ENCODE data around the gene CHAT.

CHAT gene

DNA sequence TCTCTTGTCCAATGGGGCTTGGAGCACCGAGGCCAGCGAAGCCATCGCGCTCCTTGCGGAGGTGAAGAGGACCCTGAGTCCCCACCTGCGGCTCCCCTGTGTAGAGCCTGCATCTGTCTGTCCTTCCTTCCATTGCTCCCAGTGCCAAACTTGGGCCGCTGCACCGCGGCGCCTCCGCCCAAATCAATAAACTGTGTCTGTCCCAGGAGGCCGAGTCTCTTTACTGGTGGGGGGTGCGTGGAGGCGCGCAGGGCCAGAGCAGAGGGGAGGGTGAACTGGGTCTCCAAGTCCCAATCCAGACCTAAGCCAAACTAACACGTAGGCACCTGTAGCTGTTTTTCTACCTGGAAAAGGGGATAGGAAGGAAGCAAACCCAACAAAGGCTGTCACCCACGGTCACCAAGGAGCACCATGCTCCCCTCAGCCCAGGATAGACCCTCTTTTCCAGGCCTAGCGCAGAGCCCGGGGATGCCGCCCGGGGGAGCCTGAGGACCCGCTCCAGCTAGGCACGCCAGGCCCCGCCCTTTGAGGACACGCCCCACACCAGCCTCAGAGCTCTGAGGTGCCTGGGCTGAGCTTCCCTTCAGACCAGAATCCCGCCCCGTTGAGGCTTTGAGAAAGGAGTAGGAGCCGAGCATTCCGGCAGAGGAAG lies 1.2 kb upstream of the CHAT start:
- DNase-seq (ENCODE audit: low read depth), result no peak

DNA sequence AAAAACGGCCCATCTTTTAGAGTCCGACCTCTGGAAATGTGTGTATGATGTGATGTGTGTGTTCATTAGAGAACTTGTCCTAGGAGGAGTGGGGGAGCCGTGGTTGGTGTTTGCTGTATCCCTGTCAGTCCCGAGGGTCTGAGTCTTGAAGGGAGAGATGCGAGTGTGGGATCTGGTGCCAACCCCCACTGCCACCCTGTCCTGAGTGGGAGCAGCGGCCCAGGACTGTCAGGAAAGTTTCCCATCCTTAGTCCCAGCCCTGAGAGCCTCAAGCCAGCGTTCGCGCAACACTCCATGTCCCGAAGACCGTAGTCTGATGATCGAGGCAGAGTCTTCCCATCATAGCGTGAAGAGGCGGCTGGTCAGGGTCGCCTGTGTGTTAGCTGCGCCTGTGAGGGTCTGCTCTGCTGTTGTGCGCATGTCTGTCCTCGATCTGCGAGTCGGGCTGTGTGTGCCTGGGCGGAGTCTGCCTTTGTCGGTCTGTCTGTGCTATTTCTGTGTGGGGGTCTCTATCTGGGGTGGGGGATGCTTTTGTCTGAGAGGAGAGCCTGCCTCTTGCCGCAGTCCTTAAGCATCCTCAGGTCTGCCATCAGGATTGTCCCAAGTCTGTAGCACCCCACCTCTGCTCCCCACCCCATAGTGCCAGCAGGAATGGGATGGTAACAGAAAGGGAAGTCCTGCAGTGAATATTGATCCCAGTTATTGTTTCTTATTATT lies 514 bp upstream of the CHAT start:
- DNase-seq (ENCODE audit: low read depth), result no peak

GRCh38 chr10:49614242-49615198 lies 683 bp downstream of the CHAT start:
- DNase-seq (ENCODE audit: low read depth), result no peak

DNA sequence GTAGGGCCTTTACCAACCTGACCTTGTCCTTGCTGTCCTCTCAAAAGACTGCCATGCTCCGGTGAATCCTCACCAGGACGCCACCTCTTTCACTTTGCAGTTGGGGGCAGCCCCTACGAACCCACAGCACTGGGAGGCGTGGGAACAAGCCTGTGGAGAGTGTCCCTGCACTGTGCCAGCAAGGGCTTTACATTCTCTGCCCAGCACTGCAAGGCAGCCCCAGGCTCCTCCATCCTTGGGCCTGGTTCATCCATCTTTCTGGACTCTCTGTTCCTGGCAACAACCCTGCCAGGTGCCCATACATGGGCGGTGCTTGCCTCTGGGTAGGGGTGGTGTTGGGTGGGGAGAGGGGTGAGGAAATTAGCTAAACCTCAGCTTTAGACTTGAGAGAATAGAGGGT lies 1.4 kb downstream of the CHAT start:
- DNase-seq (ENCODE audit: low read depth), result no peak

- no peak for DNase-seq (ENCODE audit: low read depth)
Measured at GRCh38 chr10:49615721-49616120, 1.9 kb downstream of the CHAT start.

DNA sequence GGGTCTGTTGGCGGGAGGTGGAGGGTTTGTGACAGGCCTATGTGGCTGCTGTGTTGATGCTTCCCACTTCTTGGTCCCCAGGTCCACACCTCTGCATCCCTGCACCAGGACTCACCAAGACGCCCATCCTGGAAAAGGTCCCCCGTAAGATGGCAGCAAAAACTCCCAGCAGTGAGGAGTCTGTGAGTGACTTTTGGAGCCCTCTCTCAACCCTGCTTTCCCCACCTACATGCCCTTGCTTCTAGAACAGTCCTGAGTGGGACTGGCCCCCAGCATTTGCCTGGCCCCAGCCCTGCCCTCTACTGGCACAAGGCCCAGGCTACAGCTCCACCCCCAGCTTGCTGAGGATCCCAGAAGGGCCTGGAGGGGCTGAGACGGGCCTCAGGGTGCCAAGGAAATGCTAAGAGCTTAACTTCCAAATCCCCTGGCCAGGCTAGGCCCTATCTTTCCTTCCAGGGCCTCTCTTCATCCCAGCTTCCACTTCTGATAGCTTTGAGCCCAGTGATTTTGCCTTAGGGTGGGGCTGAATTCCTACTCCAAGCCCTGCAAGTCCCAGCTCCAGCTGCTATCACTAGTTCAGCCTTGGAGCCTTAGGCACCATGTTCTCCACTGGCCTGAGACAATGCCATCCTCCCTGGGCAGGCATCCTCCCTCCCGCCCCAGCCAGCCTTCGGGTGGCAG lies 2.7 kb downstream of the CHAT start:
- no peak for DNase-seq (ENCODE audit: low read depth)

GRCh38 chr10:49617121-49618020 lies 3.5 kb downstream of the CHAT start:
- DNase-seq (ENCODE audit: low read depth), result no peak

GRCh38 chr10:49618821-49619220 lies 5.0 kb downstream of the CHAT start:
- DNase-seq (ENCODE audit: low read depth), result no peak

- no peak for DNase-seq (ENCODE audit: low read depth)
Measured at GRCh38 chr10:49619613-49620012, 5.8 kb downstream of the CHAT start.

DNA sequence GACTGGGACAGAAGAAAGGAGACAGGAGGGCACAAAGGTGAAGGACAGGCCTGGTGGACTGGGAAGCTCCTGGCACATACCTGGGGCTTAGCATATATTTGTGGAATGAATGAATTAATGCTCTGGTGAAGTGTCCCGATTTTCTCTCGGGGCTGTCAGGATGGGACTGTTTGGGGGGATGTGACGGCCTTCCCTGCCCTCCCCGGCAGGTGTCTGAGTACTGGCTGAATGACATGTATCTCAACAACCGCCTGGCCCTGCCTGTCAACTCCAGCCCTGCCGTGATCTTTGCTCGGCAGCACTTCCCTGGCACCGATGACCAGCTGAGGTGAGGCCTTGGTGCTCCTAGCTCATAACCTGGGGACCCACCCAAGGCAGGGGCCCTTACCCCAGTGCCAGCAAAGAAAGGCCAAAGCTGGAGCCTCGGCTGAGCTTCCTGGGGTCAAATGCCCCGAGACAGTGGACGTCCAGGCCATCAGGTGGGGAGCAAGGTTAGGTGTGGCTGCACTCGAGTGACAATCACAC lies 6.5 kb downstream of the CHAT start:
- no peak for DNase-seq (ENCODE audit: low read depth)

- DNase-seq (ENCODE audit: low read depth), result no peak
Measured at GRCh38 chr10:49620841-49621378, 7.1 kb downstream of the CHAT start.

DNA sequence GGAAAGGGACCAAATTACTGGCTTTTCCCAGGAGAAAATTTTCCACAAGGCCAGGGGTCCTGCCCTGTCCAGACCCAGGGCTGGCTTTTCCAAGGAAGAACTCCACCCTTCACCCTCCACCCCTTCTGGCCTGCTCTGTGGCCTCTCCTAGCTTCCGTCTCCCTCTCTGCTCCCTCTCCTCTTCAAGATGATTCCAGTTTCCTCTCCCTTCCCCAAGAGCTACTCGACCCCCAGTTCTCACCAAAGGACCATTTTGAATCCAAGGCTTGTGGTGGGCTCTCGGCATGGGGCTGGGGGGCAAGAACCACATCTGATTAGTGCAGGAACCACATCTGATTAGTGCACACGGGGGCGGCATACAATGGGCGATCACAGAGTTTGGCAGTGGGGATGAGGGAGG lies 7.7 kb downstream of the CHAT start:
- no peak for DNase-seq (ENCODE audit: low read depth)

GRCh38 chr10:49622426-49623425 lies 8.9 kb downstream of the CHAT start:
- DNase-seq (ENCODE audit: low read depth), result no peak

DNA sequence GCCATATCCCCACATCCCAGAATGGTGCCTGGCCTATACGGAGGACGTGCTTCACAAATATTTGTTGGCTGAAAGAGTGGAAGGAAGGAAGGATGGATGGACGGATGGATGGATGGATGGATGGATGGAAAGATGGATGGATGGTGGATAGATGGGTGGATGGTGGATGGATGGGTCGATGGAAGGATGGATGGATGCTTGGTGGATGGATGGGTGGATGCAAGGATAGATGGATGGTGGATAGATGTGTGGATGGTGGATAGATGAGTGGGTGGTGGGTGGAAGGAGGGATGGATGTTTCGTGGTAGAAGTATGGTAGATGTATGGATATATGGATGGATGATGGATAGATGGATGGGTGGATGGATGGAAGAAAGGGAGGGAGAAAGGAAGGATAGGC lies 10.8 kb downstream of the CHAT start:
- no peak for DNase-seq (ENCODE audit: low read depth)

DNA sequence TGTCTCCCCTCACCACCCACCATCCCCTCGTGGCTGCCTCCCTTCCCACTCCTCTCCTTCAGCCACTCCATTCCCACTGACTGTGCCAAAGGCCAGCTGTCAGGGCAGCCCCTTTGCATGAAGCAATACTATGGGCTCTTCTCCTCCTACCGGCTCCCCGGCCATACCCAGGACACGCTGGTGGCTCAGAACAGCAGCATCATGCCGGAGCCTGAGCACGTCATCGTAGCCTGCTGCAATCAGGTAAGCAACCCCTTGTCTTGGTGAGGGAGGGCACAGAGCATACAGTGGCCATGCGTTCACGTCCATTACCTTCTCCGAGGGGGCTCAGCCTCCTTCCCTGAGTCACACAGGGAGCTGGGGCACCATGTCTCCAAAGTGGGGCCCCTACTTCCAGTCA lies 11.6 kb downstream of the CHAT start:
- no peak for DNase-seq (ENCODE audit: low read depth)

DNA sequence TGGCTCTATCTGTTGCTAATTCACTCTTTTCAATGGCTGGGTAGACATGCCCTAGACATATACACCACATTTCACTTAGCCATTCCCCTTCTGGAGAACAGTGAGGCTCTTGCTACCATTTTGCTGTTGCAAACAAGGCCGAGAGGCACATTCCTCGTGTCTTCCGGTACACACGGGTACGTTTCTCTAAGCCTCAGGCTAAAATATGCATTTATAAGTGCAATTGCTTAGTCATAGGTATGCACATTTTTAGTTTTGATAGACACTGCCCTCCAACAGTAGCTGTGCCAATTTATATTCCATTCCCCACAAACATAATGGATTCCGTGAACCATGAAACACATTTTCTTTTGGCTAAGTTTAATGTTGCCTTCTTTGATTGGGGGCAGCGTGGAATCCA lies 13.2 kb downstream of the CHAT start:
- no peak for DNase-seq (ENCODE audit: low read depth)

- DNase-seq (ENCODE audit: low read depth), result no peak
Measured at GRCh38 chr10:49627644-49628247, 13.9 kb downstream of the CHAT start.

GRCh38 chr10:49628599-49628998 lies 14.8 kb downstream of the CHAT start:
- no peak for DNase-seq (ENCODE audit: low read depth)

DNA sequence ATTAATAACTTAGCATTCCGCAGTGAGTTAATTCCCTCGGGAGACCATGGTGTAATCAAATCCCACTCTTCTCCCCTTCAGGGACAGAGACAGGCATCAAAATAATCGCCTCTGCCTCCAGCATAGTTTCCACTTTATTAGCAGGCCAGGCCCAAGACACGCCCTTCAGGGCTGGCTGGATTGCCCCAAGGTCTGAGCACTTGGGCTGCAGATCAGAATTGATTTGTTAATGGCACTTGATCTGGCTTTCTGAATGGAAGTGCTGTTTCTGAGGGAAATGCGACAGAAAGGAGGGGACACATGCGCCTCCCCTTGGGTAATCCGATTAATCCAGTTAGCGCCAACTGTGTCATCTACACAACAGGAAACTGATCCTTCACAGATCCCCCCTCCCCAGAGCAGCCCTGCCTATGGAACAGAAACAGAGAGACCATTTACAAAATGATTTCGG lies 15.6 kb downstream of the CHAT start:
- no peak for DNase-seq (ENCODE audit: low read depth)
